H1 (cell line): Measurements from ENCODE around the gene CBFB. TPM values are rescaled to one million over a fixed set of nuclear protein-coding genes. Genes with fewer than 3 reads are reported as not detected.

ENCODE experiments used
- CTCF ChIA-PET: fragments of 300-600 bp; sonication (Branson Sonifier 250); formaldehyde crosslinking; loops from one replicate; lab custom pipeline; 2021; ENCODE audit not compliant: partially characterized antibody; lab: Charles Lee
- POLR2A ChIA-PET: fragments of 300-600 bp; sonication (Branson Sonifier 250); formaldehyde crosslinking; loops from one replicate; lab custom pipeline; 2021; ENCODE audit warnings: inconsistent platforms; ENCODE audit not compliant: partially characterized antibody; lab: Charles Lee
- DNase-seq, 2 experiments: peaks; one replicate each; pipeline versions ENCODE4 v3.0.0 to v3.0.0-alpha.2; 2010 to 2022; ENCODE audit warnings: low spot score in 2 of 2, low read depth in 1 of 2, mixed read lengths in 1 of 2
- FAIRE-seq: peaks from 2 replicates; lab custom pipeline; 2011; peaks lifted over from hg19 to GRCh38; lab: Jason Lieb, UNC
- H2AFZ ChIP-seq: 2 replicates; pipeline ENCODE4 v1.8.1; 2012; ENCODE audit warnings: low read length, inconsistent platforms
- H2AK5ac ChIP-seq: 2 replicates; pipeline ENCODE4 v1.6.1; 2013; ENCODE audit warnings: low read depth, low read length
- H2BK120ac ChIP-seq: replicated peaks from 2 replicates; pipeline ENCODE3; 2013; ENCODE audit warnings: low read depth, low read length, inconsistent platforms
- H2BK12ac ChIP-seq: 2 replicates; pipeline ENCODE4 v1.6.1; 2013; ENCODE audit warnings: low read depth, low read length
- H2BK15ac ChIP-seq: 2 replicates; pipeline ENCODE4 v1.6.1; 2013; ENCODE audit warnings: low read length
- H2BK20ac ChIP-seq: 2 replicates; pipeline ENCODE4 v1.6.1; 2013; ENCODE audit warnings: low read length
- H2BK5ac ChIP-seq: 2 replicates; pipeline ENCODE4 v1.6.1; 2013; ENCODE audit warnings: low read depth, low read length
- H3K14ac ChIP-seq: 2 replicates; pipeline ENCODE4 v1.6.1; 2013; ENCODE audit warnings: inconsistent platforms; ENCODE audit not compliant: insufficient read length
- H3K18ac ChIP-seq: 2 replicates; pipeline ENCODE4 v1.6.1; 2013; ENCODE audit warnings: low read length; ENCODE audit errors: extremely low read depth
- H3K23ac ChIP-seq: 2 replicates; pipeline ENCODE4 v1.6.1; 2013; ENCODE audit warnings: inconsistent platforms; ENCODE audit not compliant: insufficient read length
- H3K23me2 ChIP-seq: 2 replicates; pipeline ENCODE4 v1.6.1; 2013; ENCODE audit warnings: low read depth, low read length
- H3K27ac ChIP-seq: 2 replicates; pipeline ENCODE4 v1.6.1; 2011; ENCODE audit warnings: low read depth, low read length, inconsistent platforms
- H3K27me3 ChIP-seq, 4 experiments: replicated peaks in 1 of 4; 1 replicate in 1 of 4; 2 replicates in 3 of 4; pipeline versions ENCODE4 v1.6.1 to v1.8.1; 2011 to 2013; ENCODE audit warnings: low read length in 3 of 4, mild to moderate bottlenecking in 3 of 4, inconsistent platforms in 2 of 4, mixed read lengths in 2 of 4, moderate library complexity in 1 of 4; ENCODE audit not compliant: control insufficient read depth in 3 of 4, insufficient read depth in 3 of 4; ENCODE audit errors: extremely low read depth in 1 of 4
- H3K36me3 ChIP-seq, 4 experiments: 2 replicates each; pipeline versions ENCODE4 v1.6.1 to v1.8.1; 2011 to 2013; ENCODE audit warnings: mild to moderate bottlenecking in 4 of 4, low read length in 3 of 4, moderate library complexity in 2 of 4, control low read depth in 1 of 4, inconsistent platforms in 1 of 4; ENCODE audit not compliant: insufficient read depth in 4 of 4, control insufficient read depth in 2 of 4
- H3K4ac ChIP-seq: replicated peaks from 2 replicates; pipeline ENCODE3; 2013; ENCODE audit warnings: low read length, low read depth, mixed read lengths, inconsistent platforms; ENCODE audit not compliant: insufficient read length
- H3K4me1 ChIP-seq, 4 experiments: replicated peaks in 1 of 4; 1 replicate in 1 of 4; 2 replicates in 3 of 4; pipeline versions ENCODE4 v1.6.1 to v1.8.1; 2011 to 2013; ENCODE audit warnings: low read length in 3 of 4, inconsistent platforms in 2 of 4, mixed read lengths in 1 of 4; ENCODE audit not compliant: insufficient read depth in 4 of 4, control insufficient read depth in 3 of 4
- H3K4me2 ChIP-seq, 2 experiments: 2 replicates each; pipeline versions ENCODE4 v1.6.1 to v1.8.1; 2011 to 2013; ENCODE audit warnings: low read depth in 2 of 2, low read length in 2 of 2, control low read depth in 1 of 2, inconsistent platforms in 1 of 2, mild to moderate bottlenecking in 1 of 2; ENCODE audit not compliant: insufficient read depth in 1 of 2
- H3K4me3 ChIP-seq, 4 experiments: fragments of 200-600, 300-600 bp in 1 of 4; sonication (generic), shearing (Covaris generic), sonication (Bioruptor Twin) in 1 of 4; 2 replicates each; pipeline versions ENCODE4 v1.5.1 to v1.8.1; 2011 to 2016; ENCODE audit warnings: low read length in 4 of 4, low read depth in 3 of 4, control low read depth in 2 of 4, inconsistent platforms in 2 of 4, mild to moderate bottlenecking in 2 of 4, mixed read lengths in 1 of 4, moderate library complexity in 1 of 4; ENCODE audit not compliant: insufficient read depth in 2 of 4; ENCODE audit errors: extremely low read depth in 1 of 4
- H3K56ac ChIP-seq: replicated peaks from 2 replicates; pipeline ENCODE3; 2013; ENCODE audit warnings: low read depth, mild to moderate bottlenecking, mixed read lengths, low read length, inconsistent platforms; ENCODE audit not compliant: insufficient read length
- H3K79me1 ChIP-seq: 2 replicates; pipeline ENCODE4 v1.6.1; 2013; ENCODE audit warnings: low read depth, low read length, control low read depth
- H3K79me2 ChIP-seq, 2 experiments: 2 replicates each; pipeline versions ENCODE4 v1.6.1 to v1.8.1; 2012 to 2013; ENCODE audit warnings: low read length in 2 of 2, mild to moderate bottlenecking in 2 of 2, inconsistent platforms in 1 of 2; ENCODE audit not compliant: insufficient read depth in 2 of 2, control insufficient read depth in 1 of 2
- H3K9ac ChIP-seq, 4 experiments: replicated peaks in 1 of 4; 1 replicate in 1 of 4; 2 replicates in 3 of 4; pipeline versions ENCODE4 v1.6.1 to v1.8.1; 2011 to 2013; ENCODE audit warnings: low read depth in 3 of 4, low read length in 3 of 4, control low read depth in 2 of 4, mild to moderate bottlenecking in 2 of 4, moderate library complexity in 2 of 4, inconsistent platforms in 1 of 4; ENCODE audit errors: extremely low read depth in 1 of 4
- H3K9me3 ChIP-seq, 2 experiments: 2 replicates each; pipeline versions ENCODE4 v1.6.1 to v1.8.1; 2012 to 2013; ENCODE audit warnings: mild to moderate bottlenecking in 2 of 2, moderate library complexity in 2 of 2, control low read depth in 1 of 2, inconsistent platforms in 1 of 2, low read depth in 1 of 2, low read length in 1 of 2, mixed read lengths in 1 of 2; ENCODE audit not compliant: insufficient read depth in 2 of 2
- H4K20me1 ChIP-seq, 2 experiments: replicated peaks in 1 of 2; 2 replicates each; pipeline versions ENCODE3 to v1.8.1; 2011 to 2013; ENCODE audit warnings: inconsistent platforms in 2 of 2, low read length in 2 of 2, mild to moderate bottlenecking in 1 of 2; ENCODE audit not compliant: insufficient read depth in 2 of 2, control insufficient read depth in 1 of 2
- H4K5ac ChIP-seq: 2 replicates; pipeline ENCODE4 v1.6.1; 2013; ENCODE audit warnings: low read length, low read depth, mixed read lengths, inconsistent platforms; ENCODE audit not compliant: insufficient read length
- H4K8ac ChIP-seq: 2 replicates; pipeline ENCODE4 v1.8.0; 2013; ENCODE audit warnings: mild to moderate bottlenecking, moderate library complexity, low read length, inconsistent platforms; ENCODE audit not compliant: insufficient read depth; ENCODE audit errors: extremely low read depth
- H4K91ac ChIP-seq: replicated peaks from 2 replicates; pipeline ENCODE3; 2013; ENCODE audit warnings: low read length, mixed read lengths, inconsistent platforms; ENCODE audit not compliant: insufficient read length
- ASH2L ChIP-seq: fragments of 200-600, 300-600 bp; sonication (generic); IDR thresholded peaks from one replicate; pipeline ENCODE4 v1.7.1; 2017; ENCODE audit warnings: low read length
- BACH1 ChIP-seq: IDR thresholded peaks from 2 replicates; pipeline ENCODE4 v1.6.1; 2012; ENCODE audit warnings: low read length, improper control_type of control experiment
- CTBP2 ChIP-seq: IDR thresholded peaks from 2 replicates; pipeline ENCODE4 v1.7.0; 2011; ENCODE audit warnings: borderline replicate concordance, mild to moderate bottlenecking, moderate library complexity, mixed read lengths, low read length; ENCODE audit not compliant: insufficient read depth, insufficient read length
- EZH2 ChIP-seq: fragments of 200-600 bp; sonication (generic); IDR thresholded peaks from 2 replicates; pipeline ENCODE4 v1.7.1; 2012; ENCODE audit warnings: low read depth, mild to moderate bottlenecking, moderate library complexity, low read length, inconsistent platforms; ENCODE audit not compliant: severe bottlenecking
- KDM4A ChIP-seq: IDR thresholded peaks from one replicate; pipeline ENCODE4 v1.7.1; 2012; ENCODE audit warnings: low read depth, mild to moderate bottlenecking, moderate library complexity, low read length, inconsistent platforms; ENCODE audit not compliant: severe bottlenecking
- WGBS, 2 experiments: shearing (Covaris generic) in 1 of 2; methylation state at CpG; one replicate each; pipeline versions ENCODE4 v1.1.6 to v1.1.7; 2013 to 2015; ENCODE audit warnings: low lambda C conversion rate in 2 of 2, mixed read lengths in 2 of 2, inconsistent platforms in 1 of 2, low coverage in 1 of 2, missing lambda C conversion rate in 1 of 2; ENCODE audit not compliant: insufficient replicate concordance in 2 of 2, insufficient coverage in 1 of 2, insufficient read length in 1 of 2; ENCODE audit errors: extremely low coverage in 1 of 2, missing lambda C conversion rate in 1 of 2; 5-methylcytosine and 5-hydroxymethylcytosine counted together
- polyA plus RNA-seq, 7 experiments: library from polyadenylated mRNA; depleted of rRNA in 3 of 7; stranded (reverse) in 5 of 7; unstranded in 2 of 7; fragments of >200 nt in 5 of 7; fragments of 200-250 nt in 2 of 7; gene quantifications; 1 replicate in 5 of 7; 2 replicates in 1 of 7; 4 replicates in 1 of 7; pipeline versions ENCODE4 v1.2.1 to v1.2.3, GENCODE V29; 2011 to 2013; ENCODE audit warnings: missing spikeins in 2 of 7, mixed read lengths in 2 of 7
- total RNA-seq: library from RNA; stranded (reverse); fragmentation: NEBNext Ultra II Directional; extraction: Animal tissue kit (Norgen Biotek cat#: 25700); gene quantifications from 2 replicates; pipeline ENCODE4 v1.2.1, GENCODE V29; 2021

CBFB gene
- total and polyA plus RNA-seq, 2 of the 8 experiments (the other 6 are each of a cell fraction or from before 2014, with no cell fraction given) = 11.5 to 31.6 TPM

DNA sequence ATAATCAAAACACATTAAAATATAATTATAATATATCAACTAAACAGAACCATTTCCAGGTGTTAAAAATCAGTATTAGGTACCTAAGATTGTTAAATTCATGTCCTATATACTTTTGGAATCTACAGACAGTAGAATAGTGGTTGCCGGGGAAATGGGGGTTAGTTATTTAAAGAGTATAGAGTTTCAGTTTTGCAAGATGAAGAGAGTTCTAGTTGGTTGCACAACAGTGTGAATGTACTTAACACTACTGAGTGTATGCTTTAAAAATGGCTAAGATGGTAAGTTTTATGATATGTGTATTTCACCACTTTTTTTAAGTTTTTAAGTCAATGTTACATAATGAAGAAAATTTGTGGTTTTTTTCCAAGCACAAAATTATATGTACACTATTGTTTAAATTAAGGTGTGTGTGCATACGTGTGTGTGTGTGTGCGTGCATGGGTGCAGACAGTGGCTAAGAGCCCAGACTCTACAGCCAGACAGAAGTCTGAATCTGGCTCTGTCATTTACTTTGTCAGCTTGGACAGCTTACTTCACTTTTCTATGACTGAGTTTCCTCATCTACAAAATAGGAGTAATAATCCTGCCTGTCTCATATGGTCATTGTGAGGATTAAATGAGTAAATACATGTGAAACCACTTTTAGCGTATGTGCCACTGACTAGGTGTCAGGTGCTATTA, 55.5 kb downstream of the CBFB start:
- H2BK5ac ChIP-seq = no peak overlapping the region
- H3K23ac ChIP-seq = no peak overlapping the region
- no peak overlapping the region for H3K18ac ChIP-seq
- no peaks in the 10 kb centered on the region for H3K4me1 ChIP-seq
- no peaks in the 10 kb centered on the region for H3K23me2 ChIP-seq
- no peaks in the 10 kb centered on the region for H3K79me2 ChIP-seq
- no peak overlapping the region for H3K27ac ChIP-seq
- ChIA-PET CTCF (interaction anchor here (0.6 to 1.0 kb wide), 2 partner anchors 10 to 616 kb away, joined by 3 read pairs; no protein-coding TSS in a partner anchor), POLR2A (no interaction called here)
- H4K5ac ChIP-seq = no peak overlapping the region
- 93% methylated on average over 4 of the region's 4 CpGs; no CpG with 5 or more reads in 1 of the 2 experiments for WGBS, 2 experiments
- H3K9ac ChIP-seq = no peak overlapping the region
- no peak overlapping the region for H2AK5ac ChIP-seq
- H4K8ac ChIP-seq = no peak overlapping the region
- H2AFZ ChIP-seq = no peak overlapping the region
- H2BK15ac ChIP-seq = no peak overlapping the region
- H3K79me1 ChIP-seq = no peaks in the 10 kb centered on the region
- no peak overlapping the region for H3K4me3 ChIP-seq
- FAIRE-seq = no peak
- H4K91ac ChIP-seq = no peak overlapping the region
- no peaks in the 10 kb centered on the region for H3K27me3 ChIP-seq
- DNase-seq = no peak
- H2BK120ac ChIP-seq = no peak overlapping the region
- H3K4me2 ChIP-seq = no peak overlapping the region
- H4K20me1 ChIP-seq = no peaks in the 10 kb centered on the region
- no peak overlapping the region for H3K56ac ChIP-seq
- H3K9me3 ChIP-seq = no peaks in the 10 kb centered on the region
- H2BK12ac ChIP-seq = no peak overlapping the region
- H3K4ac ChIP-seq = no peak overlapping the region
- H2BK20ac ChIP-seq = no peak overlapping the region
- H3K36me3 ChIP-seq = no peaks in the 10 kb centered on the region
- H3K14ac ChIP-seq = no peak overlapping the region
- TF ChIP-seq KDM4A = no peak
- no peak for TF ChIP-seq ASH2L
- no peak for TF ChIP-seq CTBP2
- no peak for TF ChIP-seq BACH1
- no peak for TF ChIP-seq EZH2
